ENCODE measurements around the gene LMBR1L.

DNA sequence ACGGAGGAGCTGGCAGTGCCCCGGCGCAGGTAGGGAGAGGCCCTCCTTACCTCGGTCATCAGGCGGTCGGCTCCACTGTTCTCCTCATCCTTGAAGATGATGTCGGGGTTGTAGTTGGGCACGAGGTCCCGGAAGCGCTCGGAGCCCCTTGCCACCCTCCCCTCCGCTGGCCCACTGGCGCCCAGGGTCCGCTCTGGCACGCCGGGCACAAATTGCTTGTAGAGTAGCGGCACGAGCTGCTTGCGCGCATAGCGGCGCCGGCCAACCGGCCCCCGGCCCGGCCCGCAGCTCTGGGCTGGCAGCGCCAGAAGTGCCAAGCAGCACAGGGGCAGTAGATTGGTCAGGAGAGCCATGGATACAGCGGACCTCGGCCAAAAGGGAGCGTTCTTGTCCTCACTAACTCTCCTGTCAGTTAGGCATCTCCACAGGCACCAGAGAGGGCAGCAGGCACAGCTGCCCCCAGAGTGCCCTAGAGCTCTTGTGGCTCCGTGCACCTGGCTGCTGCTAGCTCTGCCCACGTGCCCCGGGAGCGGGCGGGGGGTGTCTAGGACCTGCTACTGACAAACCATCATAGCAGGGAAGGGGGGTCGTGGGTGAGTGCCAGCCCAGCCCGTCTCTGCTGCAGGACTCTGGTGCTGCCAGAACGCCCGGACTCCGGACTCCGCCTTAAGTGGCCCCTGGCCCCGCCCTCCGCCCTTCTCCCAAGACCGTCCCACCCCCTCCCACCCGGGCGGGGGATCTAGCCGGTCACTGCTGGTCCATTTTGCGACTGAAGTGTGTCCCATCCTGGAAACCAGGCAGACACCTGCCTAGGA lies 16.3 kb downstream of the LMBR1L start, which contains the start of gene DHH:
- TF ChIP-seq TEAD4 (IDR thresholded peaks at IDR 0.05) (0 out of 2 replicates have a peak, but pooled peaks have one; percentile 6), FOXM1 (IDR thresholded peaks at IDR 0.05; ENCODE audit: borderline replicate concordance, low read depth) (no peak), EP300 (IDR thresholded peaks at IDR 0.05; ENCODE audit: borderline replicate concordance) (no peak), TCF12 (IDR thresholded peaks at IDR 0.05; ENCODE audit: low read depth) (no peak), CEBPB (IDR thresholded peaks at IDR 0.05) (no peak), RAD21 (IDR thresholded peaks at IDR 0.05; ENCODE audit: low read depth) (no peak)
- TF ChIP-seq, protein P1, sequence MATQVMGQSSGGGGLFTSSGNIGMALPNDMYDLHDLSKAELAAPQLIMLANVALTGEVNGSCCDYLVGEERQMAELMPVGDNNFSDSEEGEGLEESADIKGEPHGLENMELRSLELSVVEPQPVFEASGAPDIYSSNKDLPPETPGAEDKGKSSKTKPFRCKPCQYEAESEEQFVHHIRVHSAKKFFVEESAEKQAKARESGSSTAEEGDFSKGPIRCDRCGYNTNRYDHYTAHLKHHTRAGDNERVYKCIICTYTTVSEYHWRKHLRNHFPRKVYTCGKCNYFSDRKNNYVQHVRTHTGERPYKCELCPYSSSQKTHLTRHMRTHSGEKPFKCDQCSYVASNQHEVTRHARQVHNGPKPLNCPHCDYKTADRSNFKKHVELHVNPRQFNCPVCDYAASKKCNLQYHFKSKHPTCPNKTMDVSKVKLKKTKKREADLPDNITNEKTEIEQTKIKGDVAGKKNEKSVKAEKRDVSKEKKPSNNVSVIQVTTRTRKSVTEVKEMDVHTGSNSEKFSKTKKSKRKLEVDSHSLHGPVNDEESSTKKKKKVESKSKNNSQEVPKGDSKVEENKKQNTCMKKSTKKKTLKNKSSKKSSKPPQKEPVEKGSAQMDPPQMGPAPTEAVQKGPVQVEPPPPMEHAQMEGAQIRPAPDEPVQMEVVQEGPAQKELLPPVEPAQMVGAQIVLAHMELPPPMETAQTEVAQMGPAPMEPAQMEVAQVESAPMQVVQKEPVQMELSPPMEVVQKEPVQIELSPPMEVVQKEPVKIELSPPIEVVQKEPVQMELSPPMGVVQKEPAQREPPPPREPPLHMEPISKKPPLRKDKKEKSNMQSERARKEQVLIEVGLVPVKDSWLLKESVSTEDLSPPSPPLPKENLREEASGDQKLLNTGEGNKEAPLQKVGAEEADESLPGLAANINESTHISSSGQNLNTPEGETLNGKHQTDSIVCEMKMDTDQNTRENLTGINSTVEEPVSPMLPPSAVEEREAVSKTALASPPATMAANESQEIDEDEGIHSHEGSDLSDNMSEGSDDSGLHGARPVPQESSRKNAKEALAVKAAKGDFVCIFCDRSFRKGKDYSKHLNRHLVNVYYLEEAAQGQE (IDR thresholded peaks at IDR 0.05; ENCODE audit: low read depth) = no peak
- TF ChIP-seq, protein P2, sequence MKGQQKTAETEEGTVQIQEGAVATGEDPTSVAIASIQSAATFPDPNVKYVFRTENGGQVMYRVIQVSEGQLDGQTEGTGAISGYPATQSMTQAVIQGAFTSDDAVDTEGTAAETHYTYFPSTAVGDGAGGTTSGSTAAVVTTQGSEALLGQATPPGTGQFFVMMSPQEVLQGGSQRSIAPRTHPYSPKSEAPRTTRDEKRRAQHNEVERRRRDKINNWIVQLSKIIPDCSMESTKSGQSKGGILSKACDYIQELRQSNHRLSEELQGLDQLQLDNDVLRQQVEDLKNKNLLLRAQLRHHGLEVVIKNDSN (IDR thresholded peaks at IDR 0.05) = peak; percentile 55

Data from Ishikawa (cell line).